ENCODE data around the gene SUMO1.

Gene SUMO1

DNA sequence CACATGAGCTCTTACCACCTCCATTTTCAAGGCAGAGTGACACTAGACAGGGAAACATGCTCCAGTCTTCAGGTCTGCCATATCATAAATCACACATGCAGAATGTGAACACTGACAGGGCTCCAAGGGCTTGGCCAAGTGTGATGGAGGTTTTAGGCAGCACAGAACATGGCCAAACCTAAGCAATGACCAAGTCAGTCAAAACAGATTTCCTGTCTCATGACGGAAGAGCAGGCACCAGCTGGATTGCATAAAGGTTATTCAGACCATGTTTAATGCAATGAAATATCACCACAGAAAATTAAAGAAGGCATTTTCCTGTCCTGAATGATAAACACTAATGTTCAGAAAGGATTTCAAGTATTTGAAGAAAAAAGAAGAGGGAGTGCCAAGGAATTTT is 72.5 kb downstream of the SUMO1 start:
- Mint-ChIP-seq H3K4me3 (no peak overlapping the region), H3K36me3 (ENCODE audit: low read depth) (no peaks in the 10 kb centered on the region), H3K27me3 (ENCODE audit: low read depth, poor library complexity) (peaks cover 13% of the 10 kb centered on the region), H3K4me1 (peaks cover 65% of the 10 kb centered on the region), H3K9me3 (no peaks in the 10 kb centered on the region), H3K27ac (peak overlapping the region; percentile 74)
- TF ChIP-seq CTCF (IDR thresholded peaks at IDR 0.05): no peak
- DNase-seq: no peak

- peaks cover 62% of the 10 kb centered on the region for H3K4me1 Mint-ChIP-seq
Observed at GRCh38 chr2:202165208-202165607, 73.2 kb downstream of the SUMO1 start.

GRCh38 chr2:202164411-202164810 is 74.0 kb downstream of the SUMO1 start:
- no peak for DNase-seq
- Mint-ChIP-seq H3K27me3 (ENCODE audit: low read depth, poor library complexity) (peaks cover 8% of the 10 kb centered on the region), H3K4me1 (peaks cover 54% of the 10 kb centered on the region), H3K4me3 (no peak overlapping the region), H3K27ac (no peak overlapping the region), H3K9me3 (no peaks in the 10 kb centered on the region), H3K36me3 (ENCODE audit: low read depth) (no peaks in the 10 kb centered on the region)
- no peak for TF ChIP-seq CTCF (IDR thresholded peaks at IDR 0.05)

More at GRCh38 chr2:202165208-202165607, 73.2 kb downstream of the SUMO1 start:
- no peak for TF ChIP-seq CTCF (IDR thresholded peaks at IDR 0.05)
- peaks cover 8% of the 10 kb centered on the region for H3K27me3 Mint-ChIP-seq (ENCODE audit: low read depth, poor library complexity)
- H3K27ac Mint-ChIP-seq: no peak overlapping the region
- H3K36me3 Mint-ChIP-seq (ENCODE audit: low read depth): no peaks in the 10 kb centered on the region
- H3K9me3 Mint-ChIP-seq: no peaks in the 10 kb centered on the region
- DNase-seq: no peak
- no peak overlapping the region for H3K4me3 Mint-ChIP-seq

DNA sequence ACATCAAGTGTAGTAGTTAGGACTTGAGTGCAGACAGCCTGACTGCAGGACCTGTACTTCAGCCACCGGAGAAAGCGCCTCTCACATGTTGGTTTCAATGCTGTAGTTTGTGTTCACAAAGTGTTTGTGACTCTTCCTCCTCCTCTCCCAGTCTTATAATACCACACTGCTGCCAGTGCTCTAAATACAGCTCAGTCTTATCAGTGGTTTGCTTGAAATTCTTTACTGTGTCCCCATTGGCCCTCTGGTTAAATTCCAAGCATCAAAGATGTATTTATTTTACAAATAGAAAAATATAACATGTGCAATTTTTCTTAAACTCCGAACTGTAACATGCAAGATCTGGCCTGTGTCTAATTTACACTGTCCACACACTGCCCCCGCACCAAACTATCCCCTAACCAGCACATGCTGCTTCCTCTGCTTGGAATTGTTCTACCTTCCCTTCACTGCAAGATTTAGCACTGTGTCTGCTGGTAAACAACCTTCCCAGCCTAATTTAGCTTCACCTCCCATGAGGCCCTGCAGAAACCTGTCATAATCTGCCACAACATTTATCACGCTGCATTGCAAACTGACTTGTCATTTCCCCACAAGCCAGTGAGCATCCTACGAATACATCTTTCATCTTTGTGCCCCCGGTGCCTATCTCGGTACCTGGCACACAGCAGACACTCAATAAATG is 77.1 kb downstream of the SUMO1 start:
- Mint-ChIP-seq H3K4me1 (peaks cover 40% of the 10 kb centered on the region), H3K27me3 (ENCODE audit: low read depth, poor library complexity) (peaks cover 12% of the 10 kb centered on the region), H3K27ac (peak overlapping the region; percentile 92), H3K9me3 (no peaks in the 10 kb centered on the region), H3K36me3 (ENCODE audit: low read depth) (no peaks in the 10 kb centered on the region), H3K4me3 (no peak overlapping the region)
- DNase-seq: no peak
- TF ChIP-seq CTCF (IDR thresholded peaks at IDR 0.05): no peak

- no peak overlapping the region for H3K27ac Mint-ChIP-seq
Observed at GRCh38 chr2:202158796-202159195, 79.6 kb downstream of the SUMO1 start.

More at GRCh38 chr2:202158796-202159195, 79.6 kb downstream of the SUMO1 start:
- no peak for DNase-seq
- Mint-ChIP-seq H3K4me3 (no peak overlapping the region), H3K27me3 (ENCODE audit: low read depth, poor library complexity) (peaks cover 12% of the 10 kb centered on the region), H3K9me3 (no peaks in the 10 kb centered on the region), H3K4me1 (peaks cover 37% of the 10 kb centered on the region), H3K36me3 (ENCODE audit: low read depth) (no peaks in the 10 kb centered on the region)
- TF ChIP-seq CTCF (IDR thresholded peaks at IDR 0.05): no peak

Data from nephron progenitor cell (in vitro differentiated cells).